OCI-LY3 (cell line): ENCODE data around the gene JOSD1.

Source experiments
- H2AFZ ChIP-seq: fragments of 200-600, 300-600 bp; shearing (Covaris generic); 2 replicates; pipeline ENCODE4 v1.6.0; 2014; ENCODE audit warnings: antibody characterized with exemption, low read depth, low read length
- H3K27ac ChIP-seq: fragments of 200-600, 300-600 bp; sonication (generic); 2 replicates; pipeline ENCODE4 v1.5.1; 2014; ENCODE audit warnings: mild to moderate bottlenecking, low read length, moderate library complexity, mixed read lengths
- H3K27me3 ChIP-seq: fragments of 200-600, 300-600 bp; sonication (generic); 2 replicates; pipeline ENCODE4 v1.6.1; 2014; ENCODE audit warnings: low read depth, low read length, mixed read lengths
- H3K36me3 ChIP-seq: fragments of 200-600, 300-600 bp; sonication (generic); replicated peaks from 2 replicates; pipeline ENCODE3; 2014; ENCODE audit warnings: low read depth, low read length, mixed read lengths
- H3K4me1 ChIP-seq: fragments of 300-600, 200-600 bp; sonication (generic); 2 replicates; pipeline ENCODE4 v1.6.1; 2014; ENCODE audit warnings: low read length, mixed read lengths
- H3K4me2 ChIP-seq: fragments of 200-600, 300-600 bp; sonication (generic); 2 replicates; pipeline ENCODE4 v1.6.1; 2014; ENCODE audit warnings: low read length, mixed read lengths
- H3K4me3 ChIP-seq: fragments of 300-600, 200-600 bp; sonication (generic); 2 replicates; pipeline ENCODE4 v1.5.1; 2014; ENCODE audit warnings: antibody characterized with exemption, mild to moderate bottlenecking, low read length, moderate library complexity
- H3K79me2 ChIP-seq: fragments of 300-600, 200-600 bp; shearing (Covaris generic); 2 replicates; pipeline ENCODE4 v1.6.1; 2014; ENCODE audit warnings: mild to moderate bottlenecking, low read length, mixed read lengths
- H3K9ac ChIP-seq: fragments of 300-600, 200-600 bp; shearing (Covaris generic); 2 replicates; pipeline ENCODE4 v1.6.0; 2014; ENCODE audit warnings: mild to moderate bottlenecking, low read length, moderate library complexity
- H3K9me3 ChIP-seq: fragments of 200-600, 300-600 bp; shearing (Covaris generic); 2 replicates; pipeline ENCODE4 v1.6.1; 2014; ENCODE audit warnings: low read length, mixed read lengths; ENCODE audit not compliant: insufficient read depth
- H4K20me1 ChIP-seq: fragments of 200-600, 300-600 bp; sonication (generic); 2 replicates; pipeline ENCODE4 v1.6.1; 2016; ENCODE audit warnings: low read length, mixed read lengths; ENCODE audit not compliant: insufficient read depth
- EZH2phosphoT487 ChIP-seq: fragments of 200-600 bp; shearing (Covaris generic); IDR thresholded peaks from 2 replicates; pipeline ENCODE4 v1.6.1; 2018; ENCODE audit warnings: antibody characterized with exemption, mixed run types, low read depth
- TF ChIP-seq, protein P1 (sequence below): fragments of 200-600, 300-600 bp; sonication (generic); IDR thresholded peaks from 2 replicates; pipeline ENCODE4 v1.5.1; 2014; ENCODE audit warnings: antibody characterized with exemption, low read length, low read depth

The JOSD1 gene

DNA sequence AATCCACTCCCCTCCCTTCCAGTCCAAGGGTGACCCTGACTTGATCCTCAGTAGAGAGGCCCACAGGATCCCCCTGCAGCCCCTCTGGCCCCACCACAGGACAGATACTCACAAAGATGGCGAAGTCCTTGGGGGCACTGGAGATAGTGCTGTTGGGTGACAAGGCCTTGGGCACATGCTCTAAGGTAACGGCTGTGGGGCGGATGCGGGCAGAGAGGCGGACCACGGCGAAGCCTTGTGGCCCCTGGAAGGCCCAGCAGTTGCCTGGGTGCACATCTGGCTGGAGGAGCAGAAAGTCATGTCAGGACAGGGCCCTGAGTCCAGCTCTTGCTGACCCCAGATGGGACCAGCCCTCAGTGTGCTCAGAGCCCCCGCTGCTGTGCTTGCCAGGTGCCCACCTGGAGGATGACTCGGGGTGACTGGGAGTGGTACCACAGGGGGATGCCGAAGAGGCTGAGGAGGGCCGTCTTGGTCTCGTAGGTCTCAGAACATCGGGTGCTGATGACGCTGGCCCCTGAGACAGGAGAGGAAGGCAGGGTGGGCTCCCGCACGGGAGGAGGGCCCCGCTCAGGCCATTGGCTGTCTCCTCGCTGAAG lies 37.8 kb upstream of the JOSD1 start:
- Histone ChIP-seq H3K27ac (no peak overlapping the region), H3K9ac (no peak overlapping the region), H3K27me3 (no peaks in the 10 kb centered on the region), H3K4me1 (no peaks in the 10 kb centered on the region), H3K9me3 (no peaks in the 10 kb centered on the region), H3K36me3 (peaks cover 91% of the 10 kb centered on the region), H2AFZ (no peak overlapping the region), H3K4me2 (no peak overlapping the region), H3K79me2 (no peaks in the 10 kb centered on the region), H3K4me3 (no peak overlapping the region), H4K20me1 (peaks cover 10% of the 10 kb centered on the region; the same call in 1 of the 2 replicates)
- TF ChIP-seq, protein P1, sequence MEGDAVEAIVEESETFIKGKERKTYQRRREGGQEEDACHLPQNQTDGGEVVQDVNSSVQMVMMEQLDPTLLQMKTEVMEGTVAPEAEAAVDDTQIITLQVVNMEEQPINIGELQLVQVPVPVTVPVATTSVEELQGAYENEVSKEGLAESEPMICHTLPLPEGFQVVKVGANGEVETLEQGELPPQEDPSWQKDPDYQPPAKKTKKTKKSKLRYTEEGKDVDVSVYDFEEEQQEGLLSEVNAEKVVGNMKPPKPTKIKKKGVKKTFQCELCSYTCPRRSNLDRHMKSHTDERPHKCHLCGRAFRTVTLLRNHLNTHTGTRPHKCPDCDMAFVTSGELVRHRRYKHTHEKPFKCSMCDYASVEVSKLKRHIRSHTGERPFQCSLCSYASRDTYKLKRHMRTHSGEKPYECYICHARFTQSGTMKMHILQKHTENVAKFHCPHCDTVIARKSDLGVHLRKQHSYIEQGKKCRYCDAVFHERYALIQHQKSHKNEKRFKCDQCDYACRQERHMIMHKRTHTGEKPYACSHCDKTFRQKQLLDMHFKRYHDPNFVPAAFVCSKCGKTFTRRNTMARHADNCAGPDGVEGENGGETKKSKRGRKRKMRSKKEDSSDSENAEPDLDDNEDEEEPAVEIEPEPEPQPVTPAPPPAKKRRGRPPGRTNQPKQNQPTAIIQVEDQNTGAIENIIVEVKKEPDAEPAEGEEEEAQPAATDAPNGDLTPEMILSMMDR = no peak
- no peak for TF ChIP-seq EZH2phosphoT487

DNA sequence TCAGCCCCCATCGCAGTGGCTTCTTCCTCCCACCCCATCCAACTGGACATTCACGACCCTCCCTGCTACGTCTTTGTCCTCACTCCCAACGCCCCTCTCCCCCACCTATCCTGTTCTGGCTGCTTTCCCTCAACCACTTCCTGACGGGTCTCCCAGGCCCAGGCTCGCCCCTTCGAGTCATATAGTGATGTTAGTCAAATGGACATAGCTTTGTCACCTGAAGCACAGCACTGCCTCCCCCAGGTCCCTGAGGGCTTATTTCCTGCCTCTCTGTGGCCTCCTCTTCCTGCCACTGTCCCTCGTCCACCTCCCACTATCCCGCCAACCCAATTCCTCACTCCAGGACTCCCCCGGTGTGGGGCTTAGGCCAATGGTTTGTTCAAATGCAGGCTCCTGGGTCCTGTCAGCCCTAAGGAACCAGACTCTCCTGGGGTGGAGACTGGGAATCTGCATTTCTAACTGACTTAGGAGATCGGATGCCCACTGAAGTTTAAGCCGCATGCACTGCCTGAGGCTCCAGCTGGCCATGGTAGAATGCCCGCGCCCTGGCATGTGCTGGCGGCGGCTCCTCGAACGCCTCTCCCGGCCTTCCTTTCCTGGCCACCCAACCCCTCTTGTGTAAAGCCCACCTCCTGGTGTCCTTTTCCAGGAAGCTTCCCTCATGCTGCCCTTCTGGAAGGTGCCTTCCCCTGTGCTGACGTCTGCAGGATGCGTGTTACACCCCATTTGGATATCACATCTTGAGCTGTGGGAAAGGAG lies 36.7 kb upstream of the JOSD1 start:
- no peak overlapping the region for H3K9ac ChIP-seq
- H3K4me1 ChIP-seq = no peaks in the 10 kb centered on the region
- H3K9me3 ChIP-seq = no peaks in the 10 kb centered on the region
- no peaks in the 10 kb centered on the region for H3K79me2 ChIP-seq
- H3K27ac ChIP-seq = no peak overlapping the region
- H3K4me3 ChIP-seq = no peak overlapping the region
- H2AFZ ChIP-seq = no peak overlapping the region
- no peak for TF ChIP-seq EZH2phosphoT487
- TF ChIP-seq, protein P1 = no peak
- no peak overlapping the region for H3K4me2 ChIP-seq
- peaks cover 10% of the 10 kb centered on the region; the same call in 1 of the 2 replicates for H4K20me1 ChIP-seq
- peaks cover 91% of the 10 kb centered on the region for H3K36me3 ChIP-seq
- no peaks in the 10 kb centered on the region for H3K27me3 ChIP-seq

DNA sequence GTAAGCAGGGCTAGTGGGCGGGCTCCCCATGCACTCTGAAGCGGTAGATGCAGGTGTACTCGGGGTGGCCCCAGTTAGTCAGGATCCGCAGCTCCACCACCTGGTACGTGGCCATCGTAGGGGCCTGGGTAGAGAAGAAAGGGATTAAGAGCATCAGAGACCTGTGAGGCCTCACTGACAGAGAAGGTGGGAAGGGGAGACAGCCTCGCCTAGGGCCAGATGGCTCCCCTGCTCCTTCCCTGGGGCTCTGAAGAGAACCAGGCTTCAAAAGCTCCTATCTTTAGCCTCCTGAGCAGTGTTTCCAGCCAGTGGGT lies 35.5 kb upstream of the JOSD1 start:
- Histone ChIP-seq H3K36me3 (peaks cover 88% of the 10 kb centered on the region), H3K4me2 (no peak overlapping the region), H3K79me2 (no peaks in the 10 kb centered on the region), H3K4me1 (no peaks in the 10 kb centered on the region), H2AFZ (no peak overlapping the region), H3K9ac (no peak overlapping the region), H4K20me1 (peaks cover 10% of the 10 kb centered on the region; the same call in 1 of the 2 replicates), H3K4me3 (no peak overlapping the region), H3K27me3 (no peaks in the 10 kb centered on the region), H3K27ac (no peak overlapping the region), H3K9me3 (no peaks in the 10 kb centered on the region)
- TF ChIP-seq, protein P1 = no peak
- TF ChIP-seq EZH2phosphoT487 = no peak

DNA sequence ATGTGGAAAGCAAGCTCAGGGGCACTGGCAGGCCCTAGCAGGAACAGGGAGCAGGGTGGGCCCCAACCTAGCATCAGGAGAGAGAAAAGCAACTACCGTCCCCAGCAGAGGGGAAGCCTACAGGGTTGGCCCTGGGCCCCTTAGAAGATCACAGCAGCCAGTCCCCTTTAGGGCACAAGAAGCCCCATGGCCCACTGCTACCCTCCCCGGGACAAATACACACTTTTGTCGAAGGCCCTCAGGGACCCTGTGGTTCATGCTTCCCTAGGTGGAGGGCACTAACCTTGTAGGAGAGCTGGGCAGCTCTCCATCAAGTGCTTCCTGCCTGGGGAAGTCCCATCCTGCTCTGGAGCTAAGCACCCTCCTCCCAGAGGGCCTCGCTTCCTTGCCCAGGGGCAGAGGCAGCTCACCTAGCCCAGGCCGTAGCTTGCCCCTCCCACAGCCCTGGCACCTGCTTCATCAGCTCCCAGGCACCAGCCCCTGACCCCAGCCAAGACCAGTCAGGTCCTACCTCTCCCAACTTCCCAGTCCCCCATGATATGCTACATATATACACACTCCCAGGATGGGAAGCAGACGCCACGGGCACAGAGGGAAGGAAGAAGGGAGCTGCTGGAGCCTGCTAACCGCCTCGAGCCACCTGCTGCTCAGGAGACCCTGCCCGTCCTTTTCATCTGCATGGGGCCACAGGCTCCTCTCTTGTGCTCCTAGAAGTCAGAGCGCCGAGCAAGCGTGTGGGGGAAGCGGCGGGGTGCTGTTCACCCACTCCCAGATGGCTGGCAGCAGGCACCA lies 34.9 kb upstream of the JOSD1 start:
- Histone ChIP-seq H3K9ac (no peak overlapping the region), H3K4me3 (no peak overlapping the region), H3K27ac (no peak overlapping the region), H3K27me3 (no peaks in the 10 kb centered on the region), H3K4me2 (no peak overlapping the region), H3K4me1 (no peaks in the 10 kb centered on the region), H4K20me1 (peaks cover 10% of the 10 kb centered on the region; the same call in 1 of the 2 replicates), H3K9me3 (no peaks in the 10 kb centered on the region), H3K36me3 (peaks cover 85% of the 10 kb centered on the region), H2AFZ (no peak overlapping the region), H3K79me2 (no peaks in the 10 kb centered on the region)
- TF ChIP-seq, protein P1 = no peak
- no peak for TF ChIP-seq EZH2phosphoT487
